ENCODE results near the gene TMEM225B.
A peak's percentile ranks its signal among the peaks of the same experiment; 100 is the strongest.

The TMEM225B gene

GRCh38 chr7:99562832-99563231 lies 35.2 kb upstream of the TMEM225B start (continued):
- peak; percentile 45 for TF ChIP-seq ZIC2 (tag by site-specific recombination; IDR thresholded peaks at IDR 0.05)
- TF ChIP-seq ZFP69B (tag by site-specific recombination; IDR thresholded peaks at IDR 0.05), result peak; percentile 73
- peak; percentile 62; the same call in 1 of the 2 replicates for TF ChIP-seq KLF7 (tag by site-specific recombination; IDR thresholded peaks at IDR 0.05; ENCODE audit: borderline replicate concordance)
- TF ChIP-seq ZFP3 (tag by site-specific recombination; IDR thresholded peaks at IDR 0.05; ENCODE audit: low read depth), result no peak
- no peak for TF ChIP-seq ZNF169 (tag by site-specific recombination; IDR thresholded peaks at IDR 0.05)
- no peak for TF ChIP-seq ZSCAN30 (tag by site-specific recombination; IDR thresholded peaks at IDR 0.05)
- TF ChIP-seq ZNF10 (tag by site-specific recombination; IDR thresholded peaks at IDR 0.05), result no peak
- no peak for TF ChIP-seq ZNF510 (tag by site-specific recombination; IDR thresholded peaks at IDR 0.05; ENCODE audit: insufficient replicate concordance)
- TF ChIP-seq ZNF785 (tag by site-specific recombination; IDR thresholded peaks at IDR 0.05), result no peak
- TF ChIP-seq ZNF433 (tag by site-specific recombination; IDR thresholded peaks at IDR 0.05; ENCODE audit: low read depth), result no peak
- TF ChIP-seq ZNF175 (tag by site-specific recombination; IDR thresholded peaks at IDR 0.05), result no peak
- no peak for TF ChIP-seq ZNF664 (tag by site-specific recombination; IDR thresholded peaks at IDR 0.05)
- no peak for TF ChIP-seq ZNF274 (IDR thresholded peaks at IDR 0.05; ENCODE audit: low read length)
- TF ChIP-seq ZNF274 (tag by site-specific recombination; IDR thresholded peaks at IDR 0.05; ENCODE audit: borderline replicate concordance), result no peak
- TF ChIP-seq ZFP37 (tag by site-specific recombination; IDR thresholded peaks at IDR 0.05), result no peak
- no peak for TF ChIP-seq ZNF280C (tag by site-specific recombination; IDR thresholded peaks at IDR 0.05)
- no peak for TF ChIP-seq HOXC10 (CRISPR knock-in tag; IDR thresholded peaks at IDR 0.05)
- TF ChIP-seq TRIM28 (IDR thresholded peaks at IDR 0.05; ENCODE audit: borderline replicate concordance, low read length), result no peak
- TF ChIP-seq KLF17 (tag by site-specific recombination; IDR thresholded peaks at IDR 0.05), result peak; percentile 96
- no peak for TF ChIP-seq REPIN1 (tag by site-specific recombination; IDR thresholded peaks at IDR 0.05; ENCODE audit: low read depth)
- TF ChIP-seq SCRT1 (tag by site-specific recombination; IDR thresholded peaks at IDR 0.05; ENCODE audit: borderline replicate concordance), result no peak
- no peak for TF ChIP-seq ZNF157 (tag by site-specific recombination; IDR thresholded peaks at IDR 0.05)
- no peak for TF ChIP-seq ZNF404 (tag by site-specific recombination; IDR thresholded peaks at IDR 0.05)
- no peak for TF ChIP-seq MZF1 (tag by site-specific recombination; IDR thresholded peaks at IDR 0.05; ENCODE audit: borderline replicate concordance)
- TF ChIP-seq ZNF473 (tag by site-specific recombination; IDR thresholded peaks at IDR 0.05), result no peak
- peak; percentile 42; the same call in 1 of the 2 replicates for TF ChIP-seq EGR2 (tag by site-specific recombination; IDR thresholded peaks at IDR 0.05; ENCODE audit: low read depth)
- TF ChIP-seq ZNF324 (tag by site-specific recombination; IDR thresholded peaks at IDR 0.05), result peak; percentile 77; the same call in 1 of the 2 replicates
- TF ChIP-seq ZNF660 (tag by site-specific recombination; IDR thresholded peaks at IDR 0.05), result peak; percentile 98
- no peak for TF ChIP-seq SCRT2 (tag by site-specific recombination; IDR thresholded peaks at IDR 0.05)
- no peak for TF ChIP-seq ZNF623 (tag by site-specific recombination; IDR thresholded peaks at IDR 0.05)
- TF ChIP-seq ZNF571 (tag by site-specific recombination; IDR thresholded peaks at IDR 0.05), result no peak
- no peak for TF ChIP-seq ZNF704 (tag by site-specific recombination; IDR thresholded peaks at IDR 0.05)
- no peak for TF ChIP-seq ZNF140 (tag by site-specific recombination; IDR thresholded peaks at IDR 0.05)
- TF ChIP-seq ZNF521 (tag by site-specific recombination; IDR thresholded peaks at IDR 0.05), result no peak
- peak; percentile 81; the same call in 1 of the 2 replicates for TF ChIP-seq ZNF184 (tag by site-specific recombination; IDR thresholded peaks at IDR 0.05)
- TF ChIP-seq ZNF350 (tag by site-specific recombination; IDR thresholded peaks at IDR 0.05), result no peak
- TF ChIP-seq ZNF341 (tag by site-specific recombination; IDR thresholded peaks at IDR 0.05; ENCODE audit: low read depth), result no peak
- TF ChIP-seq ZNF362 (tag by site-specific recombination; IDR thresholded peaks at IDR 0.05), result no peak
- no peak for TF ChIP-seq ZBTB48 (tag by site-specific recombination; IDR thresholded peaks at IDR 0.05)
- no peak for TF ChIP-seq ZNF837 (tag by site-specific recombination; IDR thresholded peaks at IDR 0.05)

All from HEK293 (cell line).